ENCODE data around the gene PRR14.
"Not testable (repeated sequence)": the region's sequence is repeated elsewhere in the genome, so short reads cannot be mapped to it uniquely, and the experiment has no call there.

The PRR14 gene

DNA sequence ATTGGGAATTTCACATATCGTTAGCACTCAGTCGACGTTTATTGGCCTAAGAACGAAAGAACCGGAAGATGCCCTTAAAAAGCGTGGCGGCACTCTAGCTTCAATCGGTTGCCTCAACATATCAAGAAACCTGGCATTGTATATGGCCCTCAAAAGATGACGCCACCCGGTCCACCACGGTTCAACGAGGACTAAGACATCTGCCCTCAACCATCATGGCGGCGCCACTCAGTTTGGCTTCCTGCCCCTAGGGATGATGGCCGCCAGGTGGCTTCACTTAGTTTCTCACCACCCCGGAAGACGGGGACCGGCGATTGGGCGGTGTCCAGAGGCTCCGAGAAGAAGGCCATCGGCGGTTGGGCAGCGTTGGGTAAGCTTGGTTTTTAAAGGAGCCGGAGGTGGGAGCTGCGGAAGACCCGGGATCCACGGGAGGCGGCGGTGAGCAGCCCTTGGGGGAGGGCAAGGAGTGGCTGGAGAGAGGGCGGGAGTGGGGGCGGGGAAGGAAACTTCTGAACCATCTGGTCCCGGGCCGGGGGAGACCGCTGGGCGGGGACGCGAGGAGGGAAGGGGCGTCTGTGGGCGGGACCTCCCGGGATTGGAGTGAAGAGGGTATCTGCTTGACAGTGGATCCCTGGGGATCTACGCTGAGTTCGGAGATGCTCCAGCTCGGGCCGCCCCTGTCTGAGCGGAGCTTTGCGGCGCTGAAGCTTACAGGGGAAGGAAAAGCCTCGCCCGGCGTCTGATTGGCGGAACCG lies at the start of gene PRR14:
Gene PRR14 (plus strand): TSS at position 592 of the 755 bp plus-strand sequence. CDS start 686 bp downstream, outside the sequence.
- DNase-seq: peak; percentile 99

DNA sequence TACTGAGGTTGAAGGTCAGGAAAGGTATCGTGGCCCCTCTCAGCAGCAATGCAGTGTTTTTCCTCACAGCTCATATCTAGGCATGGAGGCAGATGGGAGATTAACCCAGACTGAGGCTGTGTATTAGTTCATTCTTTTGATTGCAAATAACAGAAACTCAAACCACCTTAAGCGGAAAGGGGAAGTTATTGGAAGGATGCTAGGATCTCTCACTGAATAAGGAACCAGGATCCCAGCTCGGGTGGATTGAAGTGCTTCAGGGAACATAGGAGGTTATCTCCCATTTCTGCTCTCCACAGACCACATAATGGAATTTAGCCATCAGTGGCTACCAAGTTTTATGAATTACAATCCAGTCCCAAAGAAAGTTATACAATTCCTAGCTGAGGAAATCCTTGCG lies 48.8 kb upstream of the PRR14 start:
- DNase-seq: no peak

DNA sequence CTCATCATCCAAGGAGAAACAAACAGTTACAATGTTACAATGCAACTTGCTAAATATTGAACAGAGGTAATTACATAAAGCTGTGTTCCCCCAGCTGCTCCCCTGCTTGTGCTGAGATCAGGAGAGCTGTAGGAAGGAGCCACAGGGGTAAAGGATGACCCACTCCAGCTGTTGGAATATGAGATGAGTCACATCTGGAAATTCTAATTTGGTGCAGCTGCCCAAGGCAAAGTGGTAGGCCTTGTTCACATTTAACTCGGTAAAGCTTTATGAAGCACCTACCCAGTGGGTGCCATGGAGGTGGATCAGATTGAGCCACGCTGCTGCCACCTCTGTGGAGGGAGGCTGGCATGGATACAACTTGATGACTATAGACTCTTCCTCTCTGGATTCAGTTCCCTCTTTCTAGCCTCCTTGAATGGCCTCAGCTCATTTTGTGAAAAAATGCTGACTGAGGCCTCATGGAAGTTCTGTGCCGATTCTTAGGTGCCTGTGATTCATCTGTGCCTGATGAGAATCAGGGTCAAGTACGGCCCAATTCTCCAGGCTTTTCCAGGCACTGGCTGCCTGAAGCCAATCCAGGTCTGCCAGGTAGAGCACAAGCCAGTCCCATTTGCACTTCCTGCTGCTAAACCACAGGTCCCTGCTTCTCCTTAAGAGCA lies 48.0 kb upstream of the PRR14 start:
- DNase-seq: no peak

DNA sequence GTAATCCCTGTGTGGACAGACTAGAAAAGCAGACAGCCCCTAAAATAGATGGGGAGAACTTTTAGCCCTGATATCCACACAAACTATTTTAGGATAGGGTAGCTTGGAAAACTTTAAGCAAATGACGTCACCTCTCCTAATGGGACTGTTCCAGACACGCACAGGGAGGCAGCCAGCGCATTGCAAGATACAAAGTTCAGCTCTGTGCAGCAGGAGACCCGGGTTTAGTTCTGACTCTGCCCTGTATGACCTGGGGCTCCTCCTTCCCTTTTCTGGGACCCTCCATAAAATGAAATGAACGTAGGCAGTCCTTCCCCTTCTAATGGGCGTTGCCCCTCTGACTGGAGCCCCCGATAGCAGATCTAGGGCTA lies 46.8 kb upstream of the PRR14 start:
- no peak for DNase-seq

DNA sequence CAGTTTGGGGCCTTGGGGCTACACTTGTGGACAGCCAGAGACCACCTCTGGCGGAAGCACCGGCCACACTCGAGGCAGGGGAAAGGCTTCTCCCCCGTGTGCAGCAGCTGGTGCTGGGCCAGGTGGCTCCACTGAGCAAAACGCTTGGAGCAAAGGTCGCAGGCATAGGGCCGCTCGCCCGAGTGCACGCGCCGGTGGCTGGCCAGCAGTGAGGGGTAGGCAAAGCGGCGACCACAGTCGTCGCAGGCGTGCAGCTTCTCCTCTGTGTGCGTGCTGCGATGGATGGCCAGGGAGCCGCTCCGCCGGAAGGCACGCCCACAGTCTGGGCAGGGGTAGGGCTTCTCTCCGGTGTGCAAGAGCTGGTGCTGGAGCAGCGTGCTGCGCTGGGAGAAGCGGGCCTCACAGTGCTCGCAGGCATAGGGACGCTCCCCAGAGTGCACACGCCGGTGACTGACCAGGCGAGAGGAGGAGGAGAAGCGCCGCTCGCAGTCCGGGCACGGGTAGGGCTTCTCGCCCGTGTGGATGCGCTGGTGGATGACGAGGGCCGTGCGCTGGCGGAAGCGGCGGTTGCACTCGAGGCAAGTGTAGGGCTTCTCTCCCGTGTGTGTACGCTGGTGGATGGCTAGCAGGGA lies 46.3 kb upstream of the PRR14 start:
- no peak for DNase-seq

DNA sequence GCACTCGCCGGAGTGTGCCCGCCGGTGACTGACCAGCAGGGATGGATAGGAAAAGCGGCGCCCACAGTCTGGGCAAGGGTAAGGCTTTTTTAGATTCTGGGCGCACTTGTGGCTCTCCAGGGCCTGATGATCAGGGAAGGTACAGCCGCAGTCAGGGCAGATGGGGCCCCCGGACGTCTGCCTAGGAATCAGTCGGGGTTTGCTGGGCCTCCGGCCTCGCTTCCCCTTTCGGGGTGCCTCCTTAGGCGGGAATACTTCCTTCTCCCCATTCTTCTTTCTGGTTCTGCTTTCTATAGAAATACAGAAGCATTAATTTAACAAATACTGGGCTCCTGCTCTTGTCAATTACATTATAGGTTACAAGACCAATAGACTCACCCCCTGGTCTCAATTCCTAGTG lies 45.6 kb upstream of the PRR14 start:
- no peak for DNase-seq

DNA sequence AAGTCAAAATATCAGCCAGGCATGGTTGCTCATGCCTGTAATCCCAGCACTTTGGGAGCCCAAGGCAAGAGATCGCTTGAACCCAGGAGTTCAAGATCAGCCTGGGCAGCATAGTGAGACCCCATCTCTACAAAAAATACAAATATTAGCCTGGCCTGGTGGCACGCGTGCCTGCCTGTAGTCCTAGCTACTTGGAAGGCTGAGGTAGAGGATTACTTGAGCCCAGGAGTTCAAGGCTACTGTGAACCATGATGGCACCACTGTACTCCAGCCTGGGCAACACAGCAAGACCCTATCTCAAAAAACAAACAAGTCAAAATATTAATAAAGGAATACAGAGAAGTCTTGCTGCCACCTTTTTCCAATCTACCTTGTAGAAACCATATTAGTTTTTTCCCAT lies 44.8 kb upstream of the PRR14 start:
- no peak for DNase-seq

DNA sequence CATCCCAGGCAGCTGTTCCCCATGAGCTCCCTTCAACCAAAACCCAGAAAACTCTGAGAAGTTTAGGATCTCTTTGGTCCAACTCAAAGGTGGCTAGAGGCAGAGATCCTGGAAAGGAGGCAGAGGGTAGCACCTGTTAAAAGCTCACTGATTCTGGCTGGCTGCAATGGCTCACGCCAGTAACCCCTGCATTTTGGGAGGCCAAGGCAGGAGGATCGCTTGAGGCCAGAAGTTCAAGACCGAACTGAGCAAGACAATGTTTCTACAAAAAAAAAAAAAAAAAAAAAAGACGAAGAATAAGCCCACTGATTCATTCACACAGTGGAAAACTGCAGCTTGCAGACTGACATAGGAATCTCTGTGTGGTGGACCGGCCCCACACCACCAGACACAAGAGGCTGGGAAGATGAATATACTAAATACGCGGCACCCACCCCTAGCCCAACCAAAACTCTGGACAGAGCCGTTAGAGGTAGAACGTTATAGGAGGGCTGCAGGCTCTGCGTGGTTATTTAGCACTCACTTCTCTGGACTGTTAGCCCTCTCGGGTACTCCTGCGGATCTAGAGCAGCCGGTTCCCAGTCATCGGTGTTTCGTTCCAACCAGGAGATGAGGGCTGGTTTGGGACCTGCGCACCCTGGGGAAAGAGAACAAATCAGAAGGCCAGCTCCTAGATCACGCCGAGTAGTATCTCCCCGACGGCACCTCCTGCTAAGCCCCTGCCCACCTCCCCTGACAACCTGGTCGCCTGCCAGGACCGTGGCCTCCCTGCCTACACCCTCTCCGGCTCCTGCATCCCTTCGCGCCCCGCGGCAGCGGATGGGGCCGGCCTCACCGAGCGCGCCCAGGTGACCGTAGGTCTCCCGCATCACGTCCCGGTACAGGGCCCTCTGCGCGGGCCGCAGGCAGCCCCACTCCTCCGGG lies 41.5 kb upstream of the PRR14 start:
- no peak for DNase-seq

DNA sequence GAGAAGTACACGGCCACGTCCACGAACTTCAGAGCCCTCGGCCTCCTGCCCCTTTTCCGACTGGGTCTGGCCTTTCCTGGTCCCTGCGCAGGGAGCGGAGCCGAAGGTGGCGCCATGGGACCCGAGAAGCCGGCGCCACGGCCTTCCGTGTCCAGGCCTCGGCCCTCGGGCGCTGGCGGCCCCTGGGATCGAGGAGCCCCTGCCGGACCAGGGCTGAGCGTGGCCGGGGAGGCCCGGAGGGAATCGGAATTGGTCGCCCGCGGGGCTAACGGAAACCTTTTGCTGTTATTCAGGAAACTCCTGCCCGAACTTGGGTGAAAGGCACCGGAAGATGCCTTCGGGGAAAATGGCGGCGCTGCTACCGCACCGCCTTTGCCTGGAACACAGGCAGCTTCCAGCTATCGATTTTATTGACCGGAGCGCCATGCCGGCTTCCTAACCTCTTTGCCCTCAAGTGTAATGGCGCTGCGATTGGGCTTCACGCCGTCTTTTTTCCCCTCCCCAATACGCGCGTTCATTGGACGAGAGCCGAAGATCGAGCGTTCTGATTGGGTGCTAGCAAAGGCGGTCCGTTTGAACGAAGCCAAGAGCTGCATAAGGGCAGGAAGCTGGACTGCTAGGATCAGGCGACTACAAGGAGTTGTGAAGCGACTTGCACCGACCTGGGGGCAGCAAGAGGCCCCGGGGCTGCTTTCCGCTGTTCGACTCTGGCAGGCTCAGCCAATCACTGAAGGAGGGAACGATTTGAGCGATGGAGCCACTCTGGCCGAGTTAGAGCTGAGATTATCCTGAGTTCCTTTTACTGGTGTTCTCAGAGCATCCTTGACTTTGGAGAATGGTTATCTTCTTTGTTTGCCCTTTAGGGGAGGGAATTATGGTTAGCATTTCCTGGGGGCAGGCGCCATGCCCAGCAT lies 40.6 kb upstream of the PRR14 start, which contains the start of gene ZNF689:
Gene ZNF689 (minus strand): TSS at position 464 of the 914 bp plus-strand sequence. CDS start 348 bp downstream, at position 116.
- peak; percentile 95 for DNase-seq

DNA sequence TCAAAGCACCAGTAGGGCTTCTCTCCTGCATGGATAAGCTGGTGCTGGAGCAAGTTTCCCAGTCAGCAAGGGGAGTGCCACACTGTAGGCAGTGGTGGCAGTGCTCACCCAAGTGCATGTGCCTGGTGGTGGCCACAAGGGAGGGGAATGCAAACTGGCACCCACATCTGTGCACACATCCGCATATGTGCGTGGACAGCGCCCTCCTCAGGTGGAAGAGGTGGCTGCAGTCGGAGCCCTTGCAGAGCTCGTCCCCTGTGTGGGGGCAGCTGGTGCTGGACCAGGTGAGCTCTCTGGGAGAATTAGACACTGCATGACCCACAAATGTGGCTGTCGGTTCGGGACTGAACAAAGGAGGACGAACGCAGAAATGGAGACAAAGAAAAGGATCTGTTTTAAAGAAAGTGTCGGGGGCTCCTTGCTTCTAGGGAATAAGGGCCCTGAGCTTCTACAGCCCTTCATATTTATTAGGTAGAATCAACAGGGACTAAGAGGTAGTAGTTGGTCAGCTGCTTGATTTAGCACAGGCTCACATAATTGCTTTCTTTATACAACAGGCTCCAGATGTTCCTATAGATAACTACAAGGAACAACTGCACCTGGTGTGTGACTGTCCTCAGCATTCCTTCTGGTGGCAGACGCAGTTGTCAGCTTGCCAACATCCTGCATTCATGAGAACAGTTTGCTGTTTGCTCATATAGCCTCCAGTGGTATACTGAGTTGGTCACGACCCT lies 35.2 kb upstream of the PRR14 start:
- no peak for DNase-seq

DNA sequence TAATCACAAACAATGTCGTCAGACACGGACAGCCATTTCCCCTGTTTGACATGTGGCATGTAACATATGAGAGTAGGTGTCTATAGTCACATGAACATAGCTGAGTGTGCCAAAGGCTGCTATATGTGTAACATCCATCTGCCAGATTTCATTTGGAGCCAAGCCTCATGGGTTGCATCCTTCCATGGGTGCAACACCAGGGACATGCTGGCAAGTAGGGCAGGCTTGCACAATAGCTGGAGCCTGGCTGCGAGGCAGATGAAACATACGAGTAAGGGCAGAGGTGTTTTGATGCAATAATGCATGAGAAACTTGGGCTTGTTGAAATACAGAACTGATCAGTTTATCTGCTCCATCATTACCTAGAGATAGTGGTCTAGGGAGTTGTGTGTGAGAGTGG lies 31.6 kb upstream of the PRR14 start:
- DNase-seq: no peak

DNA sequence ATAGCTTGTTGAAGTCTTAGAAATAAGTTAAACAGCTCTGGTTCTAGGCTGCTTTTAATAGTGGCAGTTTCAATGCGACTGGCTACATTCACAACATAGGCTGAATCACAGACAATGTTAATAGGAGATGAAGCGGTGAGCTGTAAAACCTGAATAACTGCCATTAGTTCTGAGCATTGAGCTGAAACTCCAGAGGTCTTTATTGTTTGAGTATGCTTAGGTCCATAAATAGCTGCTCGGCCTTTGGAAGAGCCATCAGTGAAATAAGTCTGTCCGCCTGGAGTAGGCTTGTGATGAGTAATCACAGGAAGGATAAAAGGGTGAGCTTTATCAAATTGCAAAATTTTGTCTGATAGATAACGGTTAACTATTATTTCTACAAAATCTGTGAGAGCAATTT lies 31.1 kb upstream of the PRR14 start:
- DNase-seq: no peak

DNA sequence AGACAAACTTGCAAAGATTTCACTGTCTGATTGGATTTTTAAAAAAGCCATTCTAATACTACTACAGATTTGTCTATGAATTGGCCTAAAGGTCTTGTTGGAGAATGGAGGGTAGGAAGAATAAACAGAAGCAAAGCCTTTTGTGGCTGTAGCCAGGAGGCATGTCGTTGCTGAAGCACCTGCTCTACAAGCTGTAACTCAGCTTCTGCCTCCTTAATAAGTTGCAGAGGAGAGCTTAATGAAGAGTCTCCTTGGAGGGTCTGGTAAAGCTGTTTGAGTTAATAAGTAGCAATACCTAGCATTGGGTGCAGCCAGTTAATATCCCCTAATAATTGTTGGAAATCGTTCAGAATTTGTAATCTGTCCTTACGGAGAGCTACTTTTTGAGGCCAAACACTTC lies 30.6 kb upstream of the PRR14 start:
- no peak for DNase-seq

DNA sequence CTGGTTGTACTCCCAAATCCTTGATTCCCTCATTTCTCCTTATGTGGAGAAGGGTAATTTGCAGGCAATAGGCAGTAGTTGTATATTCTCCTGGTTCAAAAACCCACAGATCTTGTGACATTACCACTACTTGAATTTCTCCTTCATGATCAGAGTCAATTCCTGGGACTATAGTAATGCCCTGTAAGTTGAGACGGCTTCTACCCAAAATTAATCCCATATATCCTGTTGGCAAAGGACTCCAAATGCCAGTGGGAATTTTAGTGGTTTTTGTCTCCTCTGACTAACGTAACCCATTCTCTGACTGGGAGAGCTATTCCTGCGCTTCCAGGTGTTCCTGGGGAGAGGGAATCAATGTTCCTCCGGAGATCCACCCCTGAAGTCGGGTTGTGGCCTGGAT lies 29.0 kb upstream of the PRR14 start:
- DNase-seq: no peak

DNA sequence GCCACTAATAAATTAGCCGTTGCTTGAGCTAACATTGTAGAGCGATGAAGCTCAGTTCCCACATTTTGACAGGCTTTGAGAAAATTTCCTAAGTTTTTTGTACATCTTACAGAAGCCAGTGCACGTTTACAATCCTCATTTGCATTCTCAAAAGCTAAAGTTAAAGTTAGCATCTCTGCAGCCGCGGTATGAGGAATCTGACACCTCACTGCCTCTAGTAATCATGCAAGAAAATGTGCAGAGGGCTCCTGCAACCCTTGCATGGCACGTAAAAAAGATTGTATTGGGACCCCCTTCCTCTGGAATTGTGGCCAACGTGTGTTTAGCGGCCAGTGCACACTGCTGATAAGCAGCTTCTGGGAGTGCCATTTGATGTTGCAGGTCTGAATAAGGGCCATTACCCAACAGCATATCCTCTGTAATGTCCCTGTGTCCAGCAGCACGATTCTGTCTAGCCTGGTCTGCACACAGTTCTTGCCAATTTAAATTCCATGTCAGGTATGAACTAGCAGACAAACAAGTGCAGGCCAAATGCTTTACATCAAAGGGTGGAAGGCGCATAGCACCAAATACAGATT lies 28.2 kb upstream of the PRR14 start:
- DNase-seq: no peak

DNA sequence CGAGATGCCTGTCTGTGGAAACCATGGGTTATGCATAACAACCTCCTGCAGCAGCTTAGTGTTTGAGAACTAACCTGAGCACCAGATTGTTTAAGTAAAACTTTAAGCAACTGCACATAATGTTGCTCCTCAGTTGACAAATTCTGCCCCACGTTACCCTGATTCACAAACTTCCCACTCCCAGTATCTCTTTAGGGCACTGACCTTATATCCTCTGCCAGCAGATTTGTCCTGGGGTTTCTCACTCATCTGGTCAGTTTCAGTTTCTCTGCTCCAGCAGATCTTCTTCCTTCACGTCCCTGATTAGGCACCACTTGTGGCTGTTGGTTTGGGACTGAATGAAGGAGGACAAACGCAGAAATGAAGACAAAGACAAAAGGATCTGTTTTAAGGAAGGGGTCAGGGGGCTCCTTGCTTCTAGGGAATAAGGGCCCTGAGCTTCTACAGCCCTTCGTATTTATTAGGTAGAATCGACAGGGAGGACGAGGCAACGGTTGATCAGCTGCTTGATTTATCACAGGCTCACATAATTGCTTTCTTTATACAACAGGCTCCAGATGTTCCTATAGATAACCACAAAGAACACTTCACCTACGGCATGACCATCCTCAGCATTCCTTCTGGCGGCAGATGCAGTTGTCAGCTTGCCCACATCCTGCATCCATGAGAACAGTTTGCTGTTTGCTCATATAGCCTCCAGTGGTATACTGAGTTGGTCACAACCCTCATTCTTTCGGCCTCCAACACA lies 27.1 kb upstream of the PRR14 start:
- DNase-seq: no peak

DNA sequence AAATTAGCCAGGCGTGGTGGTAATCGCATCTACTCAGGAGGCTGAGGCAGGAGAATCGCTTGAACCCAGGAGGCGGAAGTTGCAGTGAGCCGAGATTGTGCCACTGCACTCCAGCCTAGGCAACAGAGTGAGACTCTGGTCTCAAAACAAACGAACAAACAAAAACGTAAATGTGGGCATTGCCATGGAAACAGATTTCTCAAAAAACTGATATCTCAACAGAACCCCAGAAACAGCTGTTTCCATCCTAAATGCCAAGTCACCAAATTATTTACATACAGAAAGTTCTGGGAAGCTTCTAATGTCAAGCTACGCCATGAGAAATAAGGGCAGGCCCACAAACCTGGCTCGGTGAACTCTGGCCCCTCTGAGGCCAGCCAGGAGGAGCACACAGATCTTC lies 24.5 kb upstream of the PRR14 start:
- no peak for DNase-seq

DNA sequence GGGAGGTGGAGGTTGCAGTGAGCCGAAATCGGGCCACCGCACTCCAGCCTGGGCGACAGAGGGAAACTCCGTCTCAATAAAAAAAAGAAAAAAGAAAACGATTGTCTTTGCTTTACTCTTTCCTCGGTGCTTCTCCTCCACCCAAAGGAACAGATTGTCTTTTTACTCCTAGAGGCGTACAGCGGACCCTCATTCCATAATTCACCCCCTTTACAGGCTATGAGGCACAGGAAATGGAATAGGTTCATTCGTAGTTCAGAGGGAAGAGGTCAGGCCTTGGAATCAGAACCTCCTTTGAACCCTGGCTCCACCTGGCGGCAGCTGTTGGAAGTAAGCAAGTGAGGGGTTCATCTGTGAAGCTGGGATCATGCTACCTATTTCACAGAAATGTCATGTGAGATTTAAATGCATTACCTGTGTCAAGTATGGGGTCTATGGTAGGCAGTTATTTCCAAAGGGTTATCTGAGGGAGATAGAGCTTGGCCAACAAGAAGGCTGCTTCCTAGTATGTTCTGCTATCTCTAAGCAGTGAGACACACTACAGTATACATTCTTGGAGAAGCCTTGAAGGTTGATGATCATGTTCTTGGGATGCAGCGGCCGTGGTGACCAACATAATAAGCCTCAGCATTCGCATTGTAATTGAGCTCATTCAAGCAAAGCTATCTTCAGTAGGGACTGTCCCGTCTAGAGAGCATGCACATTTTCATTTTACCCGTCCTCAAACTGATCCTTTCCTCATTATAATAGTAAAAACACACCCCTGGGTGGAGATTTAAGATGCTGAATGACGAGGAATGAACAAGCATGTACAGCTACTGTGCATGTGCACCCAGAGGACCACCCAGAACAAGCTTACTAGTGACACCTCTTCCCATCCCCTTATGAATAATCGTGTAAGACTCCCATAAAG lies 21.9 kb upstream of the PRR14 start:
- DNase-seq: peak; percentile 76

DNA sequence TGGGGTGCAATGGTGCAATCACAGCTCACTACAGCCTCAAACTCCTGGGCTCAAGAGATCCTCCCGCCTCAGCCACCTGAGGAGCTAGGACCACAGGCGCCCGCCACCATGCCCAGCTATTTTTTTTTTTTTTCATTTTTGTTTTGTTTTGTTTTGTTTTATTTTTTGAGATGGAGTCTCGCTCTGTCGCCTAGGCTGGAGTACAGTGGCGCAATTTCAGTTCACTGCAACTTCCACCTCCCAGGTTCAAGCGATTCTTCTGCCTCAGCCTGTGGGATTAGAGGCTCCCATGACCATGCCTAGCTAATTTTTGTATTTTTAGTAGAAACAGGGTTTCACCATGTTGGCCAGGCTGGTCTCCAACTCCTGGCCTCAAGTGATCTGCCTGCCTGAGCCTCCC lies 18.3 kb upstream of the PRR14 start:
- not testable (repeated sequence) for DNase-seq

Data from DMS153 (cell line).